Activated CD8-positive, alpha-beta memory T cell treated with anti-CD3 and anti-CD28 coated beads, Interleukin-2, amount 10 ng/mL, durations not matched to agents 7 days and 5 days (primary cell): Measurements from ENCODE around the gene ADA. TPM values are rescaled to one million over a fixed set of nuclear protein-coding genes. Genes with fewer than 3 reads are reported as not detected.
A peak's percentile ranks its signal among the peaks of the same experiment; 100 is the strongest.

Source experiments
- ATAC-seq: fragments of 150-1000 bp; cut with Tn5 transposase; one replicate; pipeline ENCODE4 v1.10.0; 2021; ENCODE audit warnings: moderate library complexity
- CTCF ChIA-PET: fragments of 350-600 bp; sonication (Branson Sonifier 250); formaldehyde crosslinking; loops from one replicate; lab custom pipeline; 2021; ENCODE audit warnings: antibody characterized with exemption; lab: Charles Lee
- DNase-seq: peaks from one replicate; pipeline ENCODE4 v3.0.0-alpha.2; 2020
- H3K27ac Mint-ChIP-seq: one replicate; pipeline ENCODE4 v1.8.0; 2021; ENCODE audit warnings: mild to moderate bottlenecking, mixed read lengths
- H3K27me3 Mint-ChIP-seq: one replicate; pipeline ENCODE4 v1.8.0; 2021; ENCODE audit warnings: mixed read lengths
- H3K36me3 Mint-ChIP-seq: one replicate; pipeline ENCODE4 v1.8.0; 2021; ENCODE audit warnings: mild to moderate bottlenecking, mixed read lengths
- H3K4me1 Mint-ChIP-seq: one replicate; pipeline ENCODE4 v1.8.0; 2021; ENCODE audit warnings: mixed read lengths
- H3K4me3 Mint-ChIP-seq: one replicate; pipeline ENCODE4 v1.8.0; 2021; ENCODE audit warnings: mild to moderate bottlenecking, moderate library complexity, mixed read lengths
- H3K9me3 Mint-ChIP-seq: one replicate; pipeline ENCODE4 v1.8.0; 2022; ENCODE audit warnings: low read depth, mixed read lengths
- total RNA-seq, 2 experiments: library from RNA; stranded (reverse); gene quantifications; one replicate each; pipeline ENCODE4 v1.2.3, GENCODE V29; 2021

Gene ADA
- total RNA-seq, 2 experiments from 2014 or later: 81.4 to 114 TPM

- no peak for DNase-seq
- Mint-ChIP-seq H3K36me3 (peaks cover 62% of the 10 kb centered on the region), H3K4me3 (no peak overlapping the region), H3K9me3 (no peaks in the 10 kb centered on the region), H3K4me1 (peaks cover 9% of the 10 kb centered on the region), H3K27me3 (no peaks in the 10 kb centered on the region), H3K27ac (peak overlapping the region; percentile 39)
- no peak for ATAC-seq
- CTCF ChIA-PET: interaction anchor here (0.6 kb wide), 1 partner anchor 15 kb away, joined by 3 read pairs; no protein-coding TSS in a partner anchor
Measured at GRCh38 chr20:44624743-44625271, 26.7 kb downstream of the ADA start.

GRCh38 chr20:44624152-44624551 is 27.3 kb downstream of the ADA start:
- peaks cover 11% of the 10 kb centered on the region for H3K4me1 Mint-ChIP-seq
- H3K4me3 Mint-ChIP-seq: no peak overlapping the region
- H3K9me3 Mint-ChIP-seq: no peaks in the 10 kb centered on the region
- ATAC-seq: no peak
- no peak for DNase-seq
- H3K27ac Mint-ChIP-seq: no peak overlapping the region
- CTCF ChIA-PET: no interaction called here
- peaks cover 68% of the 10 kb centered on the region for H3K36me3 Mint-ChIP-seq
- no peaks in the 10 kb centered on the region for H3K27me3 Mint-ChIP-seq

GRCh38 chr20:44622501-44623270 is 28.8 kb downstream of the ADA start:
- CTCF ChIA-PET: interaction anchor here (0.7 kb wide), 1 partner anchor 12 kb away, joined by 3 read pairs; no protein-coding TSS in a partner anchor
- Mint-ChIP-seq H3K36me3 (peaks cover 70% of the 10 kb centered on the region), H3K9me3 (no peaks in the 10 kb centered on the region), H3K4me1 (peaks cover 21% of the 10 kb centered on the region), H3K27ac (no peak overlapping the region), H3K27me3 (no peaks in the 10 kb centered on the region), H3K4me3 (no peak overlapping the region)
- DNase-seq: no peak
- no peak for ATAC-seq

GRCh38 chr20:44621939-44622338 is 29.6 kb downstream of the ADA start:
- CTCF ChIA-PET: no interaction called here
- H3K36me3 Mint-ChIP-seq: peaks cover 70% of the 10 kb centered on the region
- no peak for ATAC-seq

GRCh38 chr20:44621325-44621724 is 30.2 kb downstream of the ADA start:
- DNase-seq (no peak), ATAC-seq (no peak)
- Mint-ChIP-seq H3K36me3 (peaks cover 64% of the 10 kb centered on the region), H3K4me3 (no peak overlapping the region), H3K27me3 (no peaks in the 10 kb centered on the region), H3K4me1 (peaks cover 19% of the 10 kb centered on the region), H3K27ac (no peak overlapping the region), H3K9me3 (no peaks in the 10 kb centered on the region)
- CTCF ChIA-PET: interaction anchor here (1.2 kb wide), 1 partner anchor 11 kb away, joined by 5 read pairs; no protein-coding TSS in a partner anchor

More at GRCh38 chr20:44621939-44622338, 29.6 kb downstream of the ADA start:
- Mint-ChIP-seq H3K27ac (no peak overlapping the region), H3K4me1 (peaks cover 21% of the 10 kb centered on the region), H3K27me3 (no peaks in the 10 kb centered on the region), H3K4me3 (no peak overlapping the region), H3K9me3 (no peaks in the 10 kb centered on the region)
- no peak for DNase-seq

- no peak for DNase-seq
- CTCF ChIA-PET: no interaction called here
- H3K4me3 Mint-ChIP-seq: no peak overlapping the region
- no peak for ATAC-seq
- H3K9me3 Mint-ChIP-seq: no peaks in the 10 kb centered on the region
- peaks cover 68% of the 10 kb centered on the region for H3K36me3 Mint-ChIP-seq
- no peaks in the 10 kb centered on the region for H3K27me3 Mint-ChIP-seq
- H3K4me1 Mint-ChIP-seq: peaks cover 26% of the 10 kb centered on the region
- H3K27ac Mint-ChIP-seq: no peak overlapping the region
Measured at GRCh38 chr20:44620030-44620429, 31.5 kb downstream of the ADA start.

- no peak overlapping the region for H3K4me3 Mint-ChIP-seq
- no peak for DNase-seq
- H3K4me1 Mint-ChIP-seq: peaks cover 25% of the 10 kb centered on the region
- H3K9me3 Mint-ChIP-seq: no peaks in the 10 kb centered on the region
- ATAC-seq: no peak
- H3K36me3 Mint-ChIP-seq: peaks cover 62% of the 10 kb centered on the region
- CTCF ChIA-PET: interaction anchor here (1.1 to 2.4 kb wide), 3 partner anchors 10 to 307 kb away, joined by 3 to 13 read pairs (median 3); no protein-coding TSS in a partner anchor
- no peak overlapping the region for H3K27ac Mint-ChIP-seq
- no peaks in the 10 kb centered on the region for H3K27me3 Mint-ChIP-seq
Measured at GRCh38 chr20:44619294-44619693, 32.2 kb downstream of the ADA start.

GRCh38 chr20:44618318-44618731 is 33.2 kb downstream of the ADA start:
- DNase-seq (no peak), ATAC-seq (no peak)
- H3K4me1 Mint-ChIP-seq: peaks cover 25% of the 10 kb centered on the region
- H3K27ac Mint-ChIP-seq: peak overlapping the region; percentile 47
- CTCF ChIA-PET: interaction anchor here (0.8 to 2.4 kb wide), 7 partner anchors 9 to 306 kb away, joined by 3 to 13 read pairs (median 3); no protein-coding TSS in a partner anchor
- H3K36me3 Mint-ChIP-seq: peaks cover 54% of the 10 kb centered on the region
- no peaks in the 10 kb centered on the region for H3K9me3 Mint-ChIP-seq
- H3K27me3 Mint-ChIP-seq: no peaks in the 10 kb centered on the region
- no peak overlapping the region for H3K4me3 Mint-ChIP-seq

GRCh38 chr20:44616604-44616964 is 34.9 kb downstream of the ADA start:
- Mint-ChIP-seq H3K36me3 (peaks cover 37% of the 10 kb centered on the region), H3K27me3 (no peaks in the 10 kb centered on the region), H3K4me3 (no peak overlapping the region), H3K4me1 (peaks cover 25% of the 10 kb centered on the region), H3K9me3 (no peaks in the 10 kb centered on the region), H3K27ac (no peak overlapping the region)
- no peak for DNase-seq
- ATAC-seq: no peak
- CTCF ChIA-PET: interaction anchor here (1.1 to 2.3 kb wide), 4 partner anchors 11 to 67 kb away, joined by 3 to 6 read pairs (median 6); no protein-coding TSS in a partner anchor

- Mint-ChIP-seq H3K9me3 (no peaks in the 10 kb centered on the region), H3K36me3 (peaks cover 33% of the 10 kb centered on the region), H3K27me3 (no peaks in the 10 kb centered on the region), H3K4me3 (no peak overlapping the region), H3K27ac (no peak overlapping the region), H3K4me1 (peaks cover 25% of the 10 kb centered on the region)
- ATAC-seq (no peak), DNase-seq (no peak)
- CTCF ChIA-PET: interaction anchor here (1.2 to 2.3 kb wide), 4 partner anchors 11 to 68 kb away, joined by 3 to 6 read pairs (median 4); no protein-coding TSS in a partner anchor
Measured at GRCh38 chr20:44615876-44616603, 35.5 kb downstream of the ADA start.

GRCh38 chr20:44615169-44615791 is 36.2 kb downstream of the ADA start:
- H3K36me3 Mint-ChIP-seq: peaks cover 25% of the 10 kb centered on the region
- CTCF ChIA-PET: interaction anchor here (0.8 to 2.2 kb wide), 3 partner anchors 35 to 231 kb away, joined by 3 to 6 read pairs (median 4); no protein-coding TSS in a partner anchor
- peaks cover 29% of the 10 kb centered on the region for H3K4me1 Mint-ChIP-seq
- peak overlapping the region; percentile 38 for H3K27ac Mint-ChIP-seq
- no peak for DNase-seq
- H3K27me3 Mint-ChIP-seq: no peaks in the 10 kb centered on the region
- no peak overlapping the region for H3K4me3 Mint-ChIP-seq
- no peaks in the 10 kb centered on the region for H3K9me3 Mint-ChIP-seq
- no peak for ATAC-seq

GRCh38 chr20:44614525-44614924 is 37.0 kb downstream of the ADA start:
- DNase-seq (no peak), ATAC-seq (no peak)
- H3K36me3 Mint-ChIP-seq: peaks cover 20% of the 10 kb centered on the region
- CTCF ChIA-PET: interaction anchor here (0.8 to 2.2 kb wide), 6 partner anchors 11 to 230 kb away, joined by 3 to 6 read pairs (median 4); partner anchors contain the start of gene TTPAL
- H3K27ac Mint-ChIP-seq: no peak overlapping the region
- no peaks in the 10 kb centered on the region for H3K27me3 Mint-ChIP-seq
- H3K4me3 Mint-ChIP-seq: no peak overlapping the region
- H3K9me3 Mint-ChIP-seq: no peaks in the 10 kb centered on the region
- peaks cover 35% of the 10 kb centered on the region for H3K4me1 Mint-ChIP-seq
